ENCODE measurements around the gene CHRNA4.

The CHRNA4 gene

DNA sequence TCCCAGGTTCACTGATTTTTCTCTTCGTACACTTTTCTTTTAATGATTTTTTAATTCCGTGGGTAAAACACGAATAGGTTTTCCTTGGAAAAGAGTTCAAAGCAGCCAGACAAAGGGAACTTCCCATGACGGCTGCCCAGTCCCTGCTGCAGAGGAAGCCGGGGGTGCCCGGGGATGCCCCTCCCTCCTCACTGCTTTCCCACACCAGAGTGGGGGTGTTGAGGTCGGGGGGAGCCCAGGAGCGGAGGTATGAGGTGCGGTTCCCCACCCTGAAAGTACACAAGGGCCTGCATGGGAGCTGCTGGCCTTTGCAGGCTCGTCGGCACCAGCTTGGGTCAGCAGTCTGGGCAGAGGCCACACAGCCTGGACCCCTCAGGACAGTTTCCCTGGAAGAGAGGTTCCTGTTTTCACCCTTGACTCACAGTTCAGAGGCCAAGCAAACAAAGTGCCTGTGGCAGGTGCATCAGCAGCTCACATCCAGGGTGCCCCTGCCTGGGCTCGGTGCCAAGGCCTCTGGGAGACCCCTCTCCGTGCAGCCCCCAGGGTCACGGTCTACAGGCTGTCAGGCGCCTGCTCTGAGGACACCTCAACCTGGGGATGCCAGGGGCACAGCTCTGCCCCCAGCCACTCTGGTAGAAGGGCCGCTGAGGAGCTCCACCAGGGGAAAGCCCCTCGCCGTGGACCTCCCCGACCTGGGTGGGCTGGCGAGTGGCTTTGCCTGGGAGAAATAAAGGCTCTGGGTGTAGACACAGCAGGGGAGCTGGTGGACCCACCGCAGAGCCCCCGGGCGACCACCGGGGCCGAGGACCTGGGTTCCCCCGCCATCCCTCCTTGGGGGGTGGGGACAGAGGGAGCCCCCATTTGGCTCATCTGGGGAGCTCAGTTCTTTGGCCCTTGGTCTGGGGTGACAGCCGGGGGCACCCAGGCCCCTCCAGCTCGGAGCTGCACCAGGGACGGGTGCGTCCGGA lies 15.4 kb upstream of the CHRNA4 start:
- no peak for TF ChIP-seq CTCF (IDR thresholded peaks at IDR 0.05; ENCODE audit: borderline replicate concordance, insufficient read depth, low read depth, low read length)
- H3K4me3 ChIP-seq (ENCODE audit: low read depth, low read length): no peak overlapping the region

DNA sequence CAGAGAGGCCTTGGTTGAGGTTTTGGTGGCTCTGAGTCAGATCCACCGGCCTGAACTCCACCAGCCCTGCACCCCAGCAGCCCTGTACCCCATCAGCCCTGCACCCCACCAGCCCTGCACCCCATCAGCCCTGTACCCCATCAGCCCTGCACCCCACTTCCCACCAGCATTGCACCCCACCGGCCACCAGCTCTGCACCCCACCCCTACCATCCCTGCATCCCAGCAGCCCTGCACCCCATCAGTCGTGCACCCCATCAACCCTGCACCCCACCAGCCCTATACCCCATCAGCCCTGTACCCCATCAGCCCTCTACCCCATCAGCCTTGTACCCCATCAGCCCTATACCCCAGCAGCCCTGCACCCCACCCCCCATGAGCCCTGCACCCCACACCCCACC lies 14.3 kb upstream of the CHRNA4 start:
- TF ChIP-seq CTCF (IDR thresholded peaks at IDR 0.05; ENCODE audit: borderline replicate concordance, insufficient read depth, low read depth, low read length): no peak
- H3K4me3 ChIP-seq (ENCODE audit: low read depth, low read length): no peak overlapping the region

DNA sequence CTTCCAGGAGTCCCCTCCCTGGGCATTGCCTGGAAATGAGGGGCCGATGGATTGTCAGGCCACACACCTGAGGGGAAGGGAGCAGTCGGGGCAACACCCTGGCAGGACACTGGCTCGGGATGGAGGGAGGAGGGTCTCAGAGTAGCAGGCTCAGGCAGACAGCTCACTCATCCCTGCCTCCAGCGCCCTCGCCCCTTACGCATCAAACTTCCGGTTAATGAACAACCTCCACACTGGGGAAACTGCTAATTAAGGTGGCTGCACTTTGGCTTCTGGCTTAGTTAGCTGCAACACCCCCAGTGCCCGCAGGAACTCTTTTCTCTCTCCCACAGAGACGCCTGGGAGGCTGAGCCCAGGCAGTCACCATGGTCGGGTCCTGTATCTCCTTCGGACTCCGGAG lies 13.4 kb upstream of the CHRNA4 start:
- TF ChIP-seq CTCF (IDR thresholded peaks at IDR 0.05; ENCODE audit: borderline replicate concordance, insufficient read depth, low read depth, low read length): no peak
- H3K4me3 ChIP-seq (ENCODE audit: low read depth, low read length): no peak overlapping the region

- no peak for TF ChIP-seq CTCF (IDR thresholded peaks at IDR 0.05; ENCODE audit: borderline replicate concordance, insufficient read depth, low read depth, low read length)
Observed at GRCh38 chr20:63373996-63374395, 12.8 kb upstream of the CHRNA4 start.

DNA sequence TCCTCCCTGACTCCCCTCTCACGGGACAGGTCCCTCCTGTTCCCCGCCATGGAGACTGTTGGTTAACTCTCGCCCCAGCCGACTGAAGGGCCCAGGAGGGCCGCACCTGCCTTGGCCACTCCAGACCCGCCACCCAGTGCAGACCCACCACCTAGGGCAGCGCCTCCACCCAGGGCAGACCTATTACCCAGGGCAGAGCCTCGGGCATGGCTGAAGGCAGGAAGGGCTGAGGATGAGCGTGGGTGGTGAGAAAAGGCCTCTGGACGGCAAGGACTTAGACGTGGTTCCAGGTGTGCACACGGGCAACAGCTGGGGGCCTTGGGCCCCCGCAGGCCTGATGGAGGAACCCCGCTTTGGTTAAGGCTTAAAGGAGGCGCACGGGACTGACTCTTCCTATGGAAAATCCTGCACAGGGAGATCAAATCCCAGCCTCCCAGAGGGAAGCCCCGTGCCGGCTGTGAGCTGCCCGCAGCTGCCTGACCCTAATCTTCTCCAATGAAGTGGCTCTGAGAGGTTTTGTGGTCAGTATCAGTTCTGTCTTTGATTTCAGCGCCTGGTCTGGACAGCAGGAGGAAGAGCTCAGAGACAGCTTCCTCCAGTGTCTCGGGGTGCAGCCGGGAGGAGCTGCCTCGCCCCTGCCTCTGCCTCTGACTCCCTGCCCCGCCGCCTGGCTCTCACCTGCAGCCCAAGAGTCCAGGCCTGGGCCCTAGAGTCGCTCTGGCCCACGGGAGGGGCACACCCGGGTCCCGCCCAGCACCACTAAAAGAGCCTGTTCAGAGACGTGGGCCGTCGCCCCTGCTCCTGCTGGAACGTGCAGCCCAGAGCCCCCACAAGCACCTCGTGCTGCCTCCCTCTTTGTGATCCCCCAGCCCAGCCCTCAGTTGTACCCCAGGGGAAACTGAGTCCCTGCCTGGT lies 12.1 kb upstream of the CHRNA4 start:
- TF ChIP-seq CTCF (IDR thresholded peaks at IDR 0.05; ENCODE audit: borderline replicate concordance, insufficient read depth, low read depth, low read length): no peak
- no peak overlapping the region for H3K4me3 ChIP-seq (ENCODE audit: low read depth, low read length)

More at GRCh38 chr20:63373996-63374395, 12.8 kb upstream of the CHRNA4 start:
- H3K4me3 ChIP-seq (ENCODE audit: low read depth, low read length): no peak overlapping the region

- TF ChIP-seq CTCF (IDR thresholded peaks at IDR 0.05; ENCODE audit: borderline replicate concordance, insufficient read depth, low read depth, low read length): no peak
- H3K4me3 ChIP-seq (ENCODE audit: low read depth, low read length): no peak overlapping the region
Observed at GRCh38 chr20:63371291-63371865, 10.2 kb upstream of the CHRNA4 start.
